ENCODE measurements around the gene BRCA1.
"Not testable (repeated sequence)": the region's sequence is repeated elsewhere in the genome, so short reads cannot be mapped to it uniquely, and the experiment has no call there.

Gene BRCA1

DNA sequence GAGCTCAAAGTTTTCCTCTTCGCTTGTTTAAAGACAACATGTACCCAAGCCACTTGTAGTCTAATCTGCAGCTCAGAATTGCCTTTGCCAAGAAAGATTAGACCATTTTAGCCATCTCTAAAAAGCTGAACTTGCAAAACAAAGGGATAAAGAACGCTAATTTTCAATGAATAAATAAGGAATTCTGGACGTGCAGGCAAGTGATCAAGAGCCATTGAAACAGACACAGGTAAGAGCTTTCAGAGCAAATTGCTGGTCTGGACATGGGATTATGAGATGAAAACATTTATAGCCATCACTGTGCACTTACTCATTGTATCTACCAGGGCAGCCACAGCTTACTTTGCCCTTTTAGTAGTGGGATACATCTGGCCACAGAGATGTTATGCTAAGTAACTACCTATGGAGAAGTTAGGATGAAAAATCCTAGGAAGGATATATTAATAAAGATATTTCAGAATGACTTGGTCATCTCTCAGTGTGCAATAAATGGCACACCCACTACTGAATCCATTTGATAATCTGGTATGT lies 55.7 kb downstream of the BRCA1 start:
- no peak for DNase-seq (ENCODE audit: low read depth in 2 of 2)

DNA sequence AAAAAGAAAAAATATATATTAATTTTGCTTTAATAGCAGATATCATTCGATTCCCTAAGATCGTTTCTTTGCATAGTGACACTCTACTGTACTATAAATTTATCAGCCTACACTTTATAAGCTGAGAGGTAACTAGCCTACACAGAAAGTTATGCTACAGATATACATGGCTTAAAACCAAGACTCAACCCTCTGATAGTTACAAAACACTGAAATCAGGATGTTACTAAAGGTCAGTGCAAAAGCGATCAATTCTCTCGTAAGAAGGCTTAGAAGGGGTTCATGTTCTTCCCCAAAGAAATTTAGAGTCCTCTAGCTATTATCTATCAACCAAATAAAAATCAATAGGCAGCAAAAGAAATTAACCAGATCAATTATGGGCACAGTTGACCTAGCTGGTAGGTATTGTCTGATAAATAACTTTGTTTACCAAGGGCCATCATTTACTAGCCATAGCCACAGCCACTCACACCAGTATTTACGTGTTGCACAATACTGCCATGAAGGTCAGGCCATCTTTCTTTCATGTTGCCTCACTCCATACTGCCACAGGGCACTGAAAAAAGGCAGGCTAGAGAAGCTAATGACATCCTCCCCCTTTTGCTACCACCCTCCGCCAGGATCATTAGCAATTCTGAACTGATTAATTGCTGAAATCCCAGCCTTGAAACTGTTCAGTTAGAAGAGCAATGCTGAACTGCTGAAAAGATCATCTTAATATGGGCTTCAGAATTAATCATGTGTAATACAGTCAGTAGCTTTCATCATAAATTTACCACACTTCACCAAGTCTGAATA lies 56.4 kb downstream of the BRCA1 start:
- no peak for DNase-seq (ENCODE audit: low read depth in 2 of 2)

GRCh38 chr17:43062984-43063638 lies 62.1 kb downstream of the BRCA1 start:
- DNase-seq (ENCODE audit: low read depth in 2 of 2) = no peak

GRCh38 chr17:43056051-43056450 lies 69.1 kb downstream of the BRCA1 start:
- DNase-seq (ENCODE audit: low read depth in 2 of 2) = no peak

GRCh38 chr17:43053008-43053407 lies 72.2 kb downstream of the BRCA1 start:
- DNase-seq (ENCODE audit: low read depth in 2 of 2) = not testable (repeated sequence)

- no peak for DNase-seq (ENCODE audit: low read depth in 2 of 2)
Measured at GRCh38 chr17:43051969-43052368, 73.2 kb downstream of the BRCA1 start.

- no peak for DNase-seq (ENCODE audit: low read depth in 2 of 2)
Measured at GRCh38 chr17:43044024-43044423, 81.1 kb downstream of the BRCA1 start.

- no peak for DNase-seq (ENCODE audit: low read depth in 2 of 2)
Measured at GRCh38 chr17:43043307-43043706, 81.9 kb downstream of the BRCA1 start.

DNA sequence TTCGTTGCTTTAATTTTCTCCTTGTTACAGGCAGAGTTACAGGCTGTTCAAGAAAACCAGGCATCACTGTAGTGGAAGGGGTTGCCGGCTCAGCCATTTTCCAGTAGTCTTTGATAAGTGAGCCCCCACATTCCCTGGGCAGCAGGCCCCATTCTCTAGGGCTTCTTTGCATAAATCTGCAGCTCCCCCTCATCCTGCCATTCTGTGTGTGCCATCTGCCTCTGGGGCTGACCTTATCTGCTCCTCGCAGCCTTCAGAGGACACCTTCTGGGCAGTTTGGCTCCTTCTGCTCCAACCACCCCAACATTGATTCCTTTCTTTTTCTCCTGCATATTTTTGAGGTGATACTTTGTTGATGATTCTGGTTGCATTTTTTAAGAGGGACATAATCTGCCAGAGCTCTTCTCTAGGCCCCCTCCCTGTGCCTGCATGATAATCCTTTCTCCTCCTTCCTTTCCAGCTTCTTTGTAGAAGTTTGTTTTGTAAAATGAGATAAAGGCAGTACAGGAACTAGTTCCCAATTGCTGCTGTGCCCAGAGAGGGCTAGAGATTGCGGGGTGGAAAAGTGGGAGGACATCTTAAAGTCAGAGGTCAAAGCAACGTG lies 83.0 kb downstream of the BRCA1 start:
- no peak for DNase-seq (ENCODE audit: low read depth in 2 of 2)

DNA sequence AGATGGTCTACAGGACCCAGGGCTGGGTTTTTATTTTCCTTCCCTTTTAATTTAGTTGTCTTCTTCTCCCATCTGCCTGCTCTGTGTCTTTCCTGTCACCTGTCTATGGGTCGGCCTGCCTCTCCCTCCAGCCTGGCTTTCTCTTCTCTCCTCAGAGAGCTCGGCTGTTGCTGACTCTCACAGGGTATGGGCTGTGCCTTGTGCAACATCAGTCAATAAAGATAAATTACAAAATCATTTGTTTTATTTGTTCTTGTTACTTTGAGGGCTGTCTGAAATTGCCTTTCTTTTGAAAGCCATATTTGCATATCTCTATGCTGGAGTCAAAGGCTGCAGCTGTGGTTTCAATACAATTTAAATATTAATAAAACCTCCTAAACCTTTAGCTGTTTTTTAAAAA lies 84.5 kb downstream of the BRCA1 start:
- DNase-seq (ENCODE audit: low read depth in 2 of 2) = no peak

- no peak for DNase-seq (ENCODE audit: low read depth in 2 of 2)
Measured at GRCh38 chr17:43039646-43040045, 85.5 kb downstream of the BRCA1 start.

DNA sequence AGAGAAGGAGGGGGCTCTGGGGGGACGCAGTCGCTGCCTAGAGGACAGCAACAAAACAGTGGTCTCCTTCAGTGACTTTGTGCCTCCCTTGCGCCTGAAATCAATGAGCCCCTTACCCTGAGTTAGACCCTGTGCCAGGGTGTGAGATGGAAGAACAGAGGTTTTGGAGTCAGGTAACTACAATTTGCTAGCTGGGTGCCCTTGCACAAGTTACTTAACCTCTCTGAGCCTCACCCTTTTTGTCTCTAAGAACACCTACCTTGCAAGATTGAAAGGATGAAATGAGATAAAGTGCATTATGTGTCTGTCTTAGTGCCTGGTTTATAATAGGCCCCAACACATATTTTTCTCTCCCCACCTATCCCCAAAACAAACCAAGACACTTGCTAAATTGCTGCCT lies 90.3 kb downstream of the BRCA1 start:
- DNase-seq (ENCODE audit: low read depth in 2 of 2) = no peak

GRCh38 chr17:43033948-43034881 lies 90.9 kb downstream of the BRCA1 start:
- no peak for DNase-seq (ENCODE audit: low read depth in 2 of 2)

DNA sequence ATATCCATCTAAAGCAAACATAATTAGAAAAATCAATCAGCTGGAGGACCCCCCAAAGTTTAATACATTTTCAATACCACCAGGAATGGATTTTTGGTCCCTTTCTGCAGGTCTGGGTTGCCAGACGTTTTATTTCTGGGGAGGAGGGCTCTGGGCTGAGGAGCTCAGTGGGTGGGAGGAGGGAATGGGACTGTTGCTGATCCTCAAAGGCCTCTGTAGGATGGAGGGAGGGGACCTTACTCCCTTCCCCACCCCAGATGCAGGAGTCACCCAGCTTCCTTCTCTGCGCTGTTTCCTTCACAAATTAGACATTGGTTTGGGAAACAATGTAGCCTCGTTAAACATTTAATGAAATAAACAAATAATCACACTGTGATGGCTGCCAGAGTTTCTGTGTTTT lies 93.5 kb downstream of the BRCA1 start:
- no peak for DNase-seq (ENCODE audit: low read depth in 2 of 2)

GRCh38 chr17:43030137-43030767 lies 94.9 kb downstream of the BRCA1 start:
- DNase-seq (ENCODE audit: low read depth in 2 of 2) = no peak

- no peak for DNase-seq (ENCODE audit: low read depth in 2 of 2)
Measured at GRCh38 chr17:43028221-43028861, 96.8 kb downstream of the BRCA1 start.

- DNase-seq (ENCODE audit: low read depth in 2 of 2) = no peak
Measured at GRCh38 chr17:43027091-43028032, 97.8 kb downstream of the BRCA1 start.

DNA sequence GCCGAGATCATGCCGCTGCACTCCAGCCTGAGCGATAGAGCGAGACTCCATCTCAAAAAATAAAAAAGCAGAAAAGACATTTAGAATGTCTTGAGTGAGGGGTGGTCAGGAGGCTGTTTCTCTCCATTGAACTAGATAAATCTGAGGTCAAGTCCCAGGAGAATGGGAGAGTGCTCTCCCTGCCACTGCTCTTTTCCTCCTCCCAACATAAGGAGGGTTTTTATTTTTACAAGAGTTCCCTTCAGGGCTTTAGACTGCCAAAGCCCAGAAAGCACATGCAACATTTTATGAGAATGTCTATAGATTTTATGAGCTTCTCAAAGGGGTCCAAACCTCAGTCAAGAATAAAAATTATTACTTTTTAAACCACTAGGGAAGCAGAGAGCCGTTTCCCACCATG lies 98.6 kb downstream of the BRCA1 start:
- no peak for DNase-seq (ENCODE audit: low read depth in 2 of 2)

DNA sequence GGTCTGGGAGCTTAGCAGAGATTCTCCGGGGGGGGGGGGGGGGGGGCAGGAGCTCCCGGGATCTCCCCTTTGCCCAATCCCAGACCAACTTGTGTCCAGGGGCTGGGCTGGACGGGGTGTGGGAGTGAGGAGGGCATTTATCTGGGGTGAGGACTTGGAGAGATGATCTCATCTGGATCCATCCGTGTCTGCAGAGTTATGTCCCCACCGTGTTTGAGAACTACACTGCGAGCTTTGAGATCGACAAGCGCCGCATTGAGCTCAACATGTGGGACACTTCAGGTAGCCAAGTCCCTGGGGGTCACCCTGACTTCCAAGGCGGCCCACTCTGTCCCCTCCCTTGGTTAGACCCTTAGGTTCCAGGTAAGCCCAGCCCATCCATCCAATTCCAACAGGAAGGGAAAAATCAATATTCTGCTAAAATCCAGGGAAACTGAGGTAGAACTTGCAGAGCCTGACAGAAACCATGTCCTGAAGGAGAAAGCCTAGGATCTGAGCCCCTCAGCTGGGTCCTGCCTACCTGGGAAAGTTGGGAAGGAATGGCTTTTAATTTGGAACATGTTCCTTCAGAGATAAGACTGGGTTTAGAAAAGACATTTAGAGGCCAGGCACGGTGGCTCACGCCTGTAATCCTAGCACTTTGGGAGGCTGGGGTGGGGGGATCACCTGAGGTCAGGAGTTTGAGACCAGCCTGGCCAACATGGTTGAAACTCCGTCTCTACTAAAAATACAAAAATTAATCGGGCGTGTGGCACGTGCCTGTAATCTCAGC lies 99.2 kb downstream of the BRCA1 start:
- no peak for DNase-seq (ENCODE audit: low read depth in 2 of 2)

Data from stimulated activated CD4-positive, alpha-beta T cell treated with anti-CD3 and anti-CD28 coated beads, Interleukin-4, amount 100 ng/mL, for 48 hours (primary cell).